OCI-LY7 (cell line): Measurements from ENCODE around the gene ZNF775.

ENCODE experiments used
- CTCF ChIP-seq: fragments of 200-600 bp; sonication (generic); conservative IDR thresholded peaks from 2 replicates; pipeline ENCODE4 v1.5.1; 2014; ENCODE audit warnings: mild to moderate bottlenecking, antibody characterized with exemption, low read length, moderate library complexity, mixed read lengths
- EZH2phosphoT487 ChIP-seq: fragments of 200-600 bp; sonication (generic); IDR thresholded peaks from 2 replicates; pipeline ENCODE4 v1.6.1; 2018; ENCODE audit warnings: low read depth, borderline replicate concordance, mild to moderate bottlenecking, mixed run types, antibody characterized with exemption, low read length, moderate library complexity, mixed read lengths

GRCh38 chr7:150382123-150382843, 3.2 kb downstream of the ZNF775 start:
- TF ChIP-seq CTCF (no peak), EZH2phosphoT487 (no peak)
